ENCODE results near the gene MED13L. TPM values are rescaled to one million over a fixed set of nuclear protein-coding genes. Genes with fewer than 3 reads are reported as not detected.

The MED13L gene
- total RNA-seq, 1 donor from 2014 or later, result 49.0 TPM

DNA sequence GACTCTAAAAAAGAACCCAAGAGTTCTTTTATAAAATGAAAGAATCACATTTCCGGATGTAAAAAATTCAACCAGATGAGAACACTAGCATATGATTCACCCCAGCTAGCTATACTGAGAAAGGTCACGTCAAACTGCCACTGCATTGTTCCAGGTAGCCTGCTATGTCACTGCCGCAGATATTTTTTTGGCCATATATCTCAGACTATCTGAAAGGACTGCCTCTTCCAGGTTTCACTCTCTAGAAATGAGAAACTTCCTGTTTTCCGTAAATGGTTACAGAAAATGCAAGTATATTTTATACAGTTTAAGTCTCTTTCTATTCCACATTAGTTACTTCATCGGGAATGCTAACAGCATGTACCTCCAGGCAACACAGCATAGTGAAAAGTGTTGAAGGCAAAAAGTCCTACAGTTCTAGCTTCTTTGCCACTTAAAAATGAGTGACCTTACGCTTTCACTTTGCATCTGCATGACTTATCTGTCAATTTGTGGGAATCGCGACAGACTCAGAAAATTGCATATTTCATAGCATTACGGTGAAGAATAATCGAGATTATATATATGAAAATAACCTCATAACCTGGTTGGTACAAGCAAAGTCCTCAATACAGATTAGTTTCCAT is 105.2 kb downstream of the MED13L start:
- Mint-ChIP-seq H3K9me3 (no peaks in the 10 kb centered on the region), H3K4me3 (ENCODE audit: low read depth) (peak overlapping the region; percentile 83), H3K4me1 (ENCODE audit: low read depth) (peaks cover 49% of the 10 kb centered on the region), H3K36me3 (ENCODE audit: low read depth) (peaks cover 2% of the 10 kb centered on the region), H3K27ac (peak overlapping the region; percentile 97), H3K27me3 (ENCODE audit: low read depth) (no peaks in the 10 kb centered on the region)
- DNase-seq (ENCODE audit: low spot score), result peak; percentile 41
- intact Hi-C loops (cut with micrococcal nuclease), result loop anchor here (1.0 to 10.0 kb wide), 5 partner anchors 29 to 385 kb away; partner anchors contain the start of genes MAP1LC3B2 and MED13L

DNA sequence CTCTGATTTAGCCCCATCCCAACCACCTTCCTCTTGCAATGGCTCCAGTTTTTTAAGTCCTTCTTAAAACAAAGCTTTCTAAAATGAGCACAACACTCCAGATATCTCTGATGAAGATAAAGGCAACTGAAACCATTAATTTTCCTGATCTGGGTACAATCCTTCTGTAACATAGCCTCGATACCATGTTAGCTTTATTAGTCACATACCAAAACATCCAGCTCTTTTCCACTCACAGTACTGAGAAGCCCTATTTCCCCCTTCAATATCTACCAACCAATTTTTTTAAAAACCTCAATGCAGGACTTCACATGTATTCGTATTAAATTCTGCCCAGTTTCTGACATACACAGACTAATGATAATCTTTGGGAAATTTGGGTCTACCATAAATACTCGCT is 105.9 kb downstream of the MED13L start:
- H3K27ac Mint-ChIP-seq, result peak overlapping the region; percentile 97
- H3K27me3 Mint-ChIP-seq (ENCODE audit: low read depth), result no peaks in the 10 kb centered on the region
- DNase-seq (ENCODE audit: low spot score), result no peak
- intact Hi-C loops (cut with micrococcal nuclease), result loop anchor here (5.0 to 10.0 kb wide), 3 partner anchors 103 to 386 kb away; partner anchors contain the start of genes MAP1LC3B2 and MED13L
- H3K4me1 Mint-ChIP-seq (ENCODE audit: low read depth), result peaks cover 49% of the 10 kb centered on the region
- H3K4me3 Mint-ChIP-seq (ENCODE audit: low read depth), result peak overlapping the region; percentile 83
- peaks cover 2% of the 10 kb centered on the region for H3K36me3 Mint-ChIP-seq (ENCODE audit: low read depth)
- no peaks in the 10 kb centered on the region for H3K9me3 Mint-ChIP-seq

DNA sequence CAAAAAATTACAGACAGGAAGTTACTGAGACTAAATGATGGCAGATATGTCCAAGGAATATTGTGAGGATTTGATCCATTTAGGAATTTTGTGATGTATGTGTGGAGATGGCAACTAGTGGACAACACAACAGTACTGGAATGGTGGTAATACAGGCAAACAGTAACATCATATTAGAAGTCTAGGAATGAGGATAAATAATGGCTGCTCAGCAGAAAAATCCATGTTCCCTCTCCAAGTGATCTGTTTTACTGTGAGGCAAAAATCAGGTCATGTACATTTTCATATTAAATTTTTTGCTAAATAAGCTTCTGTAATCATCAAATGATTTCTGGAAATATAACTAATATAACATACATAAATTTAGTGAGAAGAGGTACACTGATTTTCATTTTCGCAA is 108.4 kb downstream of the MED13L start:
- H3K4me3 Mint-ChIP-seq (ENCODE audit: low read depth), result no peak overlapping the region
- intact Hi-C loops (cut with micrococcal nuclease), result no loop called here
- H3K36me3 Mint-ChIP-seq (ENCODE audit: low read depth), result no peaks in the 10 kb centered on the region
- H3K9me3 Mint-ChIP-seq, result no peaks in the 10 kb centered on the region
- no peaks in the 10 kb centered on the region for H3K27me3 Mint-ChIP-seq (ENCODE audit: low read depth)
- no peak for DNase-seq (ENCODE audit: low spot score)
- H3K27ac Mint-ChIP-seq, result no peak overlapping the region
- peaks cover 47% of the 10 kb centered on the region for H3K4me1 Mint-ChIP-seq (ENCODE audit: low read depth)

DNA sequence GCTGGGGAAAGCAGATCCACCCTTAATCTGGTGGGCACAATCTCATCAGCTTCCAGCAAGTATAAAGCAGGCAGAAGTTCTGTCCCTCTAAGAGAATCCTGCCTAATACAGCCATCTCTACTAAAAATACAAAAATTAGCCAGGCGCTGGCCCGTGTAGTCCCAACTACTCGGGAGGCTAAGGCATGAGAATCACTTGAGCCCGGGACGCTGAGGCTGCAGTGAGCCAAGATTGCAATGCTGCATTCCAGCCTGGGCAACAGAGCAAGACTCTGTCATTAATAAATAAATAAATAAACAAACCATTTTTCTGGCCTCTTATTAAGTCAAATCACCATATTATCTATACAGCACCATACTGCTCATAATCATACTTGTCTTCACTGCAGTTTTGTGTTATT is 111.2 kb downstream of the MED13L start:
- peaks cover 23% of the 10 kb centered on the region for H3K4me1 Mint-ChIP-seq (ENCODE audit: low read depth)
- intact Hi-C loops (cut with micrococcal nuclease), result no loop called here

GRCh38 chr12:116165036-116165425 is 112.5 kb downstream of the MED13L start:
- Mint-ChIP-seq H3K4me1 (ENCODE audit: low read depth) (peaks cover 23% of the 10 kb centered on the region), H3K36me3 (ENCODE audit: low read depth) (no peaks in the 10 kb centered on the region), H3K4me3 (ENCODE audit: low read depth) (no peak overlapping the region), H3K27me3 (ENCODE audit: low read depth) (no peaks in the 10 kb centered on the region), H3K27ac (no peak overlapping the region), H3K9me3 (no peaks in the 10 kb centered on the region)
- no peak for DNase-seq (ENCODE audit: low spot score)
- intact Hi-C loops (cut with micrococcal nuclease), result no loop called here

More for the DNA sequence above, 111.2 kb downstream of the MED13L start:
- no peak overlapping the region for H3K4me3 Mint-ChIP-seq (ENCODE audit: low read depth)
- no peak overlapping the region for H3K27ac Mint-ChIP-seq
- no peaks in the 10 kb centered on the region for H3K36me3 Mint-ChIP-seq (ENCODE audit: low read depth)
- DNase-seq (ENCODE audit: low spot score), result no peak
- no peaks in the 10 kb centered on the region for H3K27me3 Mint-ChIP-seq (ENCODE audit: low read depth)
- no peaks in the 10 kb centered on the region for H3K9me3 Mint-ChIP-seq

DNA sequence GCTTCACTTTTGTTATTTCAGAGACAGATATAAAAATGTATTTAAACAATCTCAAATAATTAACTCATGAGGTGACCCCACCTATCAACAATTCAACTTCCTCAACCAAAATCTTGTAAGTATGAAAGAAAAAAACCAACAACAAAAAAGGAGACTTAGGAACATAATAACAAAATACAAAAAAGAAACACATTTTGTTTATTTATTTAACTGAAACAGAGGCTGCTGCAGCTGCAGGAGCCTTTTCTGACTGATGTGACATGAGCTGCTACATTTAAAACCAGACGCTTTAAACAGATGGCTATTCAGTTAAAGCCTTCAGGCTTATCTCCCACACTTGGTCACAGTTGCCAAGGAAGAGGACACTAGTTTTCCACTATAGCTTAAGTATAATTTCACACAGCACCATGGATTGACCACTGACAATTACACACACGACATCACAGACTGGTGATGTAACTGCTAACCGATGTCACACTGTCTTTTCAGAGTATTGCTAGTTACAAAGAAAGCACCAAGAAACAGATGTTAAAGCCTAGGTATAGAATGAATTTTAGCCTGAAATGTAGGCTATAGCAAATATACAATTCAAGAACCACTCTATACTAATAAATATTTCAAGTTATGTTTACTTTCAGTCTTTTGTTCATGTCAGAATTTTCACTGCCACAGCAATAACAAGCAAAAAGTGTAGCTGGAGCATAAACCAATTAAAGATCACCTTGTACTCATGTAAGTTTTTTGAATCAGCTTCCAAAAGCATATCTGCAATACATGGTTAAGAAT is 113.0 kb downstream of the MED13L start:
- no peaks in the 10 kb centered on the region for H3K36me3 Mint-ChIP-seq (ENCODE audit: low read depth)
- H3K4me1 Mint-ChIP-seq (ENCODE audit: low read depth), result peaks cover 23% of the 10 kb centered on the region
- intact Hi-C loops (cut with micrococcal nuclease), result no loop called here
- no peak for DNase-seq (ENCODE audit: low spot score)
- H3K4me3 Mint-ChIP-seq (ENCODE audit: low read depth), result no peak overlapping the region
- peak overlapping the region; percentile 17 for H3K27ac Mint-ChIP-seq
- H3K27me3 Mint-ChIP-seq (ENCODE audit: low read depth), result no peaks in the 10 kb centered on the region
- no peaks in the 10 kb centered on the region for H3K9me3 Mint-ChIP-seq

DNA sequence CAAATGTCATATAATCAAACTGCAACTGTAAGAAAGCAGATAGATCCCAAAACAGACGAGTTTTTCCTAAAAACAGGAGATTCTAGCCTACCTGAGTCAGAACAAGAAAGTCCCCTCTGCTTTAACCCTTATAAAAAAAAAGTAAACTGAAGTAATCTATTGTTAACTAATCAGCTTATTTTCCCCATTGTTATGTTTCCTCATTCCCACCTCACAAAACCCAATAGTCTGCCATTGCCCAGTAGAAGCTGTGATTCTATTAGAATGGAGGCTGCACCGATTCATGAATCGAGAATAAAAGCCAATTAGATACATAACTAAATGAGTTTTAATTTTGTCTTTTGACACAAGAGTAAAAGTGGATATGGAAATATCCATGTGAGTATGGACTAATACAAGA is 115.4 kb downstream of the MED13L start:
- H3K36me3 Mint-ChIP-seq (ENCODE audit: low read depth), result no peaks in the 10 kb centered on the region
- H3K9me3 Mint-ChIP-seq, result no peaks in the 10 kb centered on the region
- H3K27ac Mint-ChIP-seq, result no peak overlapping the region
- H3K4me3 Mint-ChIP-seq (ENCODE audit: low read depth), result no peak overlapping the region
- intact Hi-C loops (cut with micrococcal nuclease), result no loop called here
- peaks cover 29% of the 10 kb centered on the region for H3K4me1 Mint-ChIP-seq (ENCODE audit: low read depth)
- DNase-seq (ENCODE audit: low spot score), result no peak
- H3K27me3 Mint-ChIP-seq (ENCODE audit: low read depth), result no peaks in the 10 kb centered on the region

DNA sequence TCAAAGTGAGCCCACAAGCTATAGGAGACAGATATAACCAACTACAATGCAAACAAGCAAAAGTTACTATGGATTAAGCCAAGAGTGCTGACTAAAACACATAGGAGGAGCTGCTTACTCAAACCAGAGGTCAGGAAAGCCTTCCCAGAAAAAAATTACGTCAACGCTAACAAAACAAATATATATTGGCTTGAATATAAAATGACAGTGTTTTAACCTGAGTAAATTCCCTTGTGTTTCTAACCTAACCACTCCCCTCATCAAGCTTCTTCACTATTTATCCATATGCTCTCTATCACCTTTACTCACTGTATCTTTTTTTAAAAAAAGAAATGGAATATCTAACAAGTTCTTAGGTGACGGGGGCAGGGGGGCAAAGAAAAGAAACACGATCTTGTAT is 115.9 kb downstream of the MED13L start:
- intact Hi-C loops (cut with micrococcal nuclease), result no loop called here
- peaks cover 28% of the 10 kb centered on the region for H3K4me1 Mint-ChIP-seq (ENCODE audit: low read depth)
- no peak for DNase-seq (ENCODE audit: low spot score)
- H3K27ac Mint-ChIP-seq, result no peak overlapping the region
- no peaks in the 10 kb centered on the region for H3K27me3 Mint-ChIP-seq (ENCODE audit: low read depth)
- H3K4me3 Mint-ChIP-seq (ENCODE audit: low read depth), result no peak overlapping the region
- no peaks in the 10 kb centered on the region for H3K9me3 Mint-ChIP-seq
- no peaks in the 10 kb centered on the region for H3K36me3 Mint-ChIP-seq (ENCODE audit: low read depth)

DNA sequence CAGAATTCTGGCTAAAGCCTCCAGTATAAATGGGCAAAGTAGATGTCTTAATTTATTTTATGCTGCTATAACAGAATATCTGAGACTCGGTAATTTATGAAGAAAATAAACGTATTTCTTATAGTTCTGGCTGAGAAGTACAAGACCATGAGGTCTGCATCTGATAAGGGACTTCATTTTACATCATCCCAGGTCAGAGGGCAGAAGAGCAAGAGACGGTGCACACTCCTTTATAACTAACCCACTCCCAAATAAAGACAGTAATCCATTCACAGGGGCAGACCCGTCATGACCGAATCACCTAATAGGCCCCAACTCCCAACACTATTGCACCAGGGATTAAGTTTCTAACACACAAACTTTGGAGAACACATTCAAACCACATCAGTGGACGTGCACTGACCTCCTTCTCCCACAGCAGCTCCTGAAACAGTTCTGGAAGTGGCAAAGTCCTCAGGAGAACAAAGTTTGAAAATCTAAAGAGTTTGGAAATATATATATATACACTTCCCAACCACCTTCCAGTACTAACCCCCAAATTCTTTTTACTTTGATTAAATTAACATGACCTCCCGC is 116.5 kb downstream of the MED13L start:
- Mint-ChIP-seq H3K4me3 (ENCODE audit: low read depth) (no peak overlapping the region), H3K9me3 (no peaks in the 10 kb centered on the region), H3K4me1 (ENCODE audit: low read depth) (peaks cover 24% of the 10 kb centered on the region), H3K36me3 (ENCODE audit: low read depth) (no peaks in the 10 kb centered on the region), H3K27me3 (ENCODE audit: low read depth) (no peaks in the 10 kb centered on the region), H3K27ac (no peak overlapping the region)
- intact Hi-C loops (cut with micrococcal nuclease), result no loop called here
- no peak for DNase-seq (ENCODE audit: low spot score)

DNA sequence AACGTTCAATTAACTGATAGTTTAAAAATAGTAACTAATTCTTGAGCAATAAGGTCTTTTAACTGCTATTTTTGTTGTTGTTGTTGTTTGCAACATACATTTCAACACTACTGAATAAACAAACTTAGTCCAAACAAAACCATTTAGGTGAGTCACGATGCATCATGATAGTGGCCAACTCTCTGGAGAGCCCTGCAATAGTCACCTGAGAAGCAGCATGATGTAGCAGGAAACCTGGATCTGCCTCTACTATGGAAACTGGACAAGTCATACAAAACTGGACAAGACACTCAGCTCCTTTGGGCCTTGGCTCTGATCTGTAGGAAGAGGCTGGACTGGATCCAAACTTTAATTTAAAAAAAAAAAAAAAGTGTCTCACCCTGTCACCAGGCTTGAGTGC is 117.3 kb downstream of the MED13L start:
- H3K27me3 Mint-ChIP-seq (ENCODE audit: low read depth), result no peaks in the 10 kb centered on the region
- DNase-seq (ENCODE audit: low spot score), result no peak
- peaks cover 18% of the 10 kb centered on the region for H3K4me1 Mint-ChIP-seq (ENCODE audit: low read depth)
- no peaks in the 10 kb centered on the region for H3K9me3 Mint-ChIP-seq
- H3K27ac Mint-ChIP-seq, result no peak overlapping the region
- no peaks in the 10 kb centered on the region for H3K36me3 Mint-ChIP-seq (ENCODE audit: low read depth)
- H3K4me3 Mint-ChIP-seq (ENCODE audit: low read depth), result no peak overlapping the region
- intact Hi-C loops (cut with micrococcal nuclease), result no loop called here

DNA sequence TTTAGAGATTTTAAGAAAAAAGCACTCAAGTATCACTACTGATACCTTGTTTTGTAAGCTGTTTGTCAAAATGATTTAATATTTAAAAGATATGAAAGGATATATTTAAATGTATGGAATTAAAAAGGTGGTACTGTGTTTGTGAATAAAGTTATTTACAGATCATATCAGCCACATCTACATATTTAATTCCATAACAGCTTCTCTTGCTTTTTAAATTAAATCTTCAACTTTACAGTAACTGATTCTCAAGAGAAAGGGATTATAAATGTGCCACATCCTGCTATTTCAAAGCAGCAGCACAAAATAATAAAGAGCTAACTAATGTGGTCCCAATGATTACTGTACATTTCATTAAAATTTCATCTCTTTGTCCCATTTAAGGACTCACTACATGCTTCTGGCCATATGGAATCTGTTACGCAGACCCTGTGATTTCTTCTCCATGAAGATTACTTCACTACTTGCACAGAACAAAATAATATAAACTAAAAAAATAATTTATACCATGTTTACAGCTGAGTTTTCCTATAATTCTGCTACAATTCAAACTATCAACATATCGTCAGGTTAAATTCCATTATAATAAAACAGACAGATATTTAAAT is 117.8 kb downstream of the MED13L start:
- no peaks in the 10 kb centered on the region for H3K27me3 Mint-ChIP-seq (ENCODE audit: low read depth)
- intact Hi-C loops (cut with micrococcal nuclease), result no loop called here
- H3K9me3 Mint-ChIP-seq, result no peaks in the 10 kb centered on the region
- no peak overlapping the region for H3K4me3 Mint-ChIP-seq (ENCODE audit: low read depth)
- no peak overlapping the region for H3K27ac Mint-ChIP-seq
- peaks cover 14% of the 10 kb centered on the region for H3K4me1 Mint-ChIP-seq (ENCODE audit: low read depth)
- no peaks in the 10 kb centered on the region for H3K36me3 Mint-ChIP-seq (ENCODE audit: low read depth)
- DNase-seq (ENCODE audit: low spot score), result no peak

GRCh38 chr12:116159175-116159574 is 118.3 kb downstream of the MED13L start:
- H3K36me3 Mint-ChIP-seq (ENCODE audit: low read depth), result no peaks in the 10 kb centered on the region
- H3K9me3 Mint-ChIP-seq, result no peaks in the 10 kb centered on the region
- no peak for DNase-seq (ENCODE audit: low spot score)
- intact Hi-C loops (cut with micrococcal nuclease), result no loop called here
- no peak overlapping the region for H3K27ac Mint-ChIP-seq
- H3K27me3 Mint-ChIP-seq (ENCODE audit: low read depth), result no peaks in the 10 kb centered on the region
- no peak overlapping the region for H3K4me3 Mint-ChIP-seq (ENCODE audit: low read depth)
- H3K4me1 Mint-ChIP-seq (ENCODE audit: low read depth), result peaks cover 10% of the 10 kb centered on the region

DNA sequence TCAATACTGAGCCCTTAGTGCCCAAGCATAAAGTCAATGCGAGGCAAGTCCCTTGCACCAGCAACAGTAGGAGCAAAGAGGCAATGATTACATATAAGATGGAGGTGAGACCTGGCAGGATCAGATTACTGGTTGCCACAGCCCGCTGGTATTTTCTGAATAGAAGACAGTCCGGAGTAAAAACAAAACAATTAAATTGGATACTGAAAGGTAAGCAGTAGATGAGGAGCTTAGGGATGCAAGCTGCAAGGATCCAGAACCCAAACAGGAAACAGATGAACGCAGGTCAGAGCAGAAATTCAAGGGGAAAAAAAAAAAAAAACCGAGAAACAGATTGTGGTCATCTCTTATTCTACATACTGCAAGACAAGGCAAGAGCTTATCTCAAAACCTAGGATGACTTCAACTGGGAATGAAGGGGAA is 119.6 kb downstream of the MED13L start:
- intact Hi-C loops (cut with micrococcal nuclease), result no loop called here
- Mint-ChIP-seq H3K27me3 (ENCODE audit: low read depth) (no peaks in the 10 kb centered on the region), H3K36me3 (ENCODE audit: low read depth) (no peaks in the 10 kb centered on the region), H3K9me3 (no peaks in the 10 kb centered on the region), H3K27ac (no peak overlapping the region), H3K4me3 (ENCODE audit: low read depth) (no peak overlapping the region), H3K4me1 (ENCODE audit: low read depth) (peaks cover 11% of the 10 kb centered on the region)
- no peak for DNase-seq (ENCODE audit: low spot score)
